Peyer's patch (tissue), 4 donors: ENCODE data around the gene GLS2. TPM values are rescaled to one million over a fixed set of nuclear protein-coding genes. Genes with fewer than 3 reads are reported as not detected.

Experiments
- DNase-seq, 3 donors: peaks; one replicate each; pipeline ENCODE4 v3.0.0-alpha.2; 2017 to 2019
- H3K27ac ChIP-seq, 4 donors: fragments of 200-600 bp; sonication (generic); one replicate each; pipeline ENCODE4 v1.5.1; 2016 to 2019
- H3K27me3 ChIP-seq, 2 donors: fragments of 200-600 bp; sonication (generic); one replicate each; pipeline ENCODE4 v1.5.1; 2019
- H3K36me3 ChIP-seq, 3 donors: fragments of 200-600 bp; sonication (generic); one replicate each; pipeline ENCODE4 v1.5.1; 2016 to 2019
- H3K4me1 ChIP-seq, 4 donors: fragments of 200-600 bp; sonication (generic); one replicate each; pipeline ENCODE4 v1.5.1; 2016 to 2019
- H3K4me3 ChIP-seq, 4 donors: fragments of 200-600 bp; sonication (generic); 1 replicate in 3 of 4; 2 replicates in 1 of 4; pipeline ENCODE4 v1.5.1; 2016 to 2019; ENCODE audit warnings: mild to moderate bottlenecking in 1 of 4
- H3K9me3 ChIP-seq, 4 donors: fragments of 200-600 bp; sonication (generic); one replicate each; pipeline ENCODE4 v1.5.1; 2016 to 2019; ENCODE audit warnings: mild to moderate bottlenecking in 1 of 4
- POLR2A ChIP-seq, 2 donors: fragments of 450-650 bp; IDR thresholded peaks; one replicate each; pipeline ENCODE4 v1.5.1; 2017; ENCODE audit warnings: antibody characterized with exemption in 2 of 2, mild to moderate bottlenecking in 2 of 2, moderate library complexity in 2 of 2
- total RNA-seq, 4 donors: library from RNA; depleted of rRNA; stranded (reverse); fragments of >200 nt; gene quantifications; one replicate each; pipeline ENCODE4 v1.1.0, GENCODE V29; 2016
- TF ChIP-seq, protein P1 (sequence below), 6 experiments: fragments of 450-650 bp in 4 of 6; fragments of 200-600 bp in 2 of 6; sonication (generic) in 1 of 6; IDR thresholded peaks; one replicate each; pipeline ENCODE4 v1.5.1; 2017 to 2019; ENCODE audit warnings: antibody characterized with exemption in 6 of 6, mild to moderate bottlenecking in 3 of 6, moderate library complexity in 1 of 6

GLS2 gene
- total RNA-seq, 4 donors from 2014 or later: 1.5 to 6.6 (median 2.6) TPM

DNA sequence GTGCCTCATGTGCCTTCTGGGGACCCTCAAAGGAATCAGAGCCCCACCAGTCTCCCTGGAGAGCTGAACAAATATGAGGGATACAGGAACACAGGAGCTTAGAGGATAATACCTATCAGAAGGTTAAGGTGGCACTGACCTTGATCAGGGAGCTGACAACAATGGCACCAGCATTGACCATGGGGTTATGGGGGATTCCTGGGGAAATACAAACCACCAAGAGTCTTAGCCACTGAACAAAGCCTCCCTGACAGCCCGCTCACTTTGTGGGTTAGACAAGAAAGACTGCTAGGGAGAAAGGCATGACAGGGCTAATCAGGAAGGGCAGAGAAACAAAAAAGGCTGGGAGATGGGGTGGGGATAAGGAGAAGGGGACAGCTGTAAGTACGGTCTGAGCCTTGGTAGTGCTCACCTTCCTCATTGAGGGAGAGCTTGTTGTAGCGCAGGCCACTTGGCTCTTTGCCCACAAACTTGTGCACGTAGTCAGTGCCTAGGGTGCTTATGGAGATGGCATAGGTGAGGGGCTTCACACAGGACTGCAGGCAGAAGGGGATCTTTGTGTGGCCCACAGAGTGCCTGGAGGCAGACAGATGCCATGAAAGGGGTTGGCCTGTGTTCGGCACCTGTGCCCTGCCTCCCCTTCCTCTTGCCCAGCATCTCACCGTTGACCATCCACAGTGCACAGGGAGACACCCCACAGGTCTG is 10.3 kb downstream of the GLS2 start:
- Histone ChIP-seq H3K9me3 (no peaks in the 10 kb centered on the region), H3K27ac (no peak overlapping the region), H3K4me3 (no peak overlapping the region), H3K27me3 (no peaks in the 10 kb centered on the region), H3K36me3 (no peaks in the 10 kb centered on the region), H3K4me1 (no peaks in the 10 kb centered on the region)
- no peak for TF ChIP-seq POLR2A (IDR thresholded peaks at IDR 0.05)
- TF ChIP-seq, protein P1, sequence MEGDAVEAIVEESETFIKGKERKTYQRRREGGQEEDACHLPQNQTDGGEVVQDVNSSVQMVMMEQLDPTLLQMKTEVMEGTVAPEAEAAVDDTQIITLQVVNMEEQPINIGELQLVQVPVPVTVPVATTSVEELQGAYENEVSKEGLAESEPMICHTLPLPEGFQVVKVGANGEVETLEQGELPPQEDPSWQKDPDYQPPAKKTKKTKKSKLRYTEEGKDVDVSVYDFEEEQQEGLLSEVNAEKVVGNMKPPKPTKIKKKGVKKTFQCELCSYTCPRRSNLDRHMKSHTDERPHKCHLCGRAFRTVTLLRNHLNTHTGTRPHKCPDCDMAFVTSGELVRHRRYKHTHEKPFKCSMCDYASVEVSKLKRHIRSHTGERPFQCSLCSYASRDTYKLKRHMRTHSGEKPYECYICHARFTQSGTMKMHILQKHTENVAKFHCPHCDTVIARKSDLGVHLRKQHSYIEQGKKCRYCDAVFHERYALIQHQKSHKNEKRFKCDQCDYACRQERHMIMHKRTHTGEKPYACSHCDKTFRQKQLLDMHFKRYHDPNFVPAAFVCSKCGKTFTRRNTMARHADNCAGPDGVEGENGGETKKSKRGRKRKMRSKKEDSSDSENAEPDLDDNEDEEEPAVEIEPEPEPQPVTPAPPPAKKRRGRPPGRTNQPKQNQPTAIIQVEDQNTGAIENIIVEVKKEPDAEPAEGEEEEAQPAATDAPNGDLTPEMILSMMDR (IDR thresholded peaks at IDR 0.05): no peak
- no peak for DNase-seq

DNA sequence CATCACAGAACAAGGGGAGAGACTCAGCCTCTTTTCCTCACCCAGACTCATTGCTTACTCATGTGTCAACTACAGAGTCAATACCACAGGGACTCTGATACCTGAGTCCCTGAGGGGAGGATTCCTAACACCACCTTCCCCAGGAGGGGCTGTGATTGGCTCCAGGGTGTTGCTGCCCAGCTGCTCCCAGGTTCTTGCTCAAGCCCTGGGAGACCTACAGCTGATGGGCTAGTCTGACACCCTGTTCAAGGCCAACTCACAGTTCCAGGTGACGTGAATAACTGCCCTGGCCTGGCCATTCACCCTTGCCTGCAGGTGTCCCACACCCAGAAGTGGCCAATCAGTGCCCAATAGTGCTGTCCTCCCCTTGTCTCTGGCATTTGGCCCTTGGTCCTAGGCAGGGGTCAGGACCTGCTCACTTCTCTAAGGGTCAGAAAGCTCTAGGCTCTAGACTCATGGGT is 11.0 kb downstream of the GLS2 start:
- Histone ChIP-seq H3K9me3 (no peaks in the 10 kb centered on the region), H3K27ac (no peak overlapping the region), H3K4me1 (no peaks in the 10 kb centered on the region), H3K4me3 (no peak overlapping the region), H3K36me3 (no peaks in the 10 kb centered on the region), H3K27me3 (no peaks in the 10 kb centered on the region)
- DNase-seq: no peak
- TF ChIP-seq, protein P1 (IDR thresholded peaks at IDR 0.05): no peak
- no peak for TF ChIP-seq POLR2A (IDR thresholded peaks at IDR 0.05)

DNA sequence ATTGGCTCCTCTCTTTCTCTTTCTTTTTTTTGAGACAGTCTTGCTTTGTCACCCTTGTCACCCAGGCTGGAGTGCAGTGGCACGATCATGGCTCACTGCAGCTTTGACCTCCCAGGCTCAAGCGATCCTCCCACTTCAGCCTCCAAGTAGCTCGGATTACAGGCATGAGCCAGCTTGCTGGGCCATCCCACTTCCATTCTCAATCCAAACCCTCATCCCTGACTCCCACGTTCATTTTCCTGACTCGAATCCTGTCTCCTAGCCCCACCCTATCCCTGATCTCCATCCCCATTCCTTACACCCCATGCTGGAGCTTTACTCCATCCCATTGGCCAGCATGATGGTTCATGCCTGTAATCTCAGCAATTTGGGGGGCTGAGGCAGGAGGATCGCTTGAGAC is 11.8 kb downstream of the GLS2 start:
- Histone ChIP-seq H3K36me3 (no peaks in the 10 kb centered on the region), H3K4me1 (no peaks in the 10 kb centered on the region), H3K9me3 (no peaks in the 10 kb centered on the region), H3K27ac (no peak overlapping the region), H3K4me3 (no peak overlapping the region), H3K27me3 (no peaks in the 10 kb centered on the region)
- TF ChIP-seq POLR2A (IDR thresholded peaks at IDR 0.05): no peak
- TF ChIP-seq, protein P1 (IDR thresholded peaks at IDR 0.05): no peak
- DNase-seq: no peak

DNA sequence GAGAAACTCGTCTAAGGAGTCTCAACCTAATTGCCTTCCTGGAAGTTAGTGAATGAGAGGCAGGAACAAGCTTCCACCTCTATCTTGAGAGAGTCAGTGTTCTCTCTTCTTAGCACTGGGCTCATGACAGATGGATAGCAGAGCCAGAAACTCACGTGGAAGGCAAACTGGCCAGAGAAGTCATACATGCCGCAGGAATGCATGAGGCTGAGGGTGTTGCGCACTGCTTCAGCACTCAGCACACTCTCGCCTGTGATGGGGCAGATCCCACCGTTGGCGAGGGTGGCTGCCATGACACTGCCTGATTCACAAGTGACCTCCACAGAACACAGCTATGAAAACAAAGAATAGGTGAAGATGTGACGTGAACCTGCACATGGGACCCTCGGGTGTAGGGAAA is 13.6 kb downstream of the GLS2 start:
- Histone ChIP-seq H3K36me3 (no peaks in the 10 kb centered on the region), H3K27ac (no peak overlapping the region), H3K4me3 (no peak overlapping the region), H3K9me3 (no peaks in the 10 kb centered on the region), H3K27me3 (no peaks in the 10 kb centered on the region), H3K4me1 (peaks cover 0 to 8% (median 0%) of the 10 kb centered on the region in 4 donors)
- DNase-seq: no peak
- TF ChIP-seq, protein P1 (IDR thresholded peaks at IDR 0.05): no peak
- no peak for TF ChIP-seq POLR2A (IDR thresholded peaks at IDR 0.05)

DNA sequence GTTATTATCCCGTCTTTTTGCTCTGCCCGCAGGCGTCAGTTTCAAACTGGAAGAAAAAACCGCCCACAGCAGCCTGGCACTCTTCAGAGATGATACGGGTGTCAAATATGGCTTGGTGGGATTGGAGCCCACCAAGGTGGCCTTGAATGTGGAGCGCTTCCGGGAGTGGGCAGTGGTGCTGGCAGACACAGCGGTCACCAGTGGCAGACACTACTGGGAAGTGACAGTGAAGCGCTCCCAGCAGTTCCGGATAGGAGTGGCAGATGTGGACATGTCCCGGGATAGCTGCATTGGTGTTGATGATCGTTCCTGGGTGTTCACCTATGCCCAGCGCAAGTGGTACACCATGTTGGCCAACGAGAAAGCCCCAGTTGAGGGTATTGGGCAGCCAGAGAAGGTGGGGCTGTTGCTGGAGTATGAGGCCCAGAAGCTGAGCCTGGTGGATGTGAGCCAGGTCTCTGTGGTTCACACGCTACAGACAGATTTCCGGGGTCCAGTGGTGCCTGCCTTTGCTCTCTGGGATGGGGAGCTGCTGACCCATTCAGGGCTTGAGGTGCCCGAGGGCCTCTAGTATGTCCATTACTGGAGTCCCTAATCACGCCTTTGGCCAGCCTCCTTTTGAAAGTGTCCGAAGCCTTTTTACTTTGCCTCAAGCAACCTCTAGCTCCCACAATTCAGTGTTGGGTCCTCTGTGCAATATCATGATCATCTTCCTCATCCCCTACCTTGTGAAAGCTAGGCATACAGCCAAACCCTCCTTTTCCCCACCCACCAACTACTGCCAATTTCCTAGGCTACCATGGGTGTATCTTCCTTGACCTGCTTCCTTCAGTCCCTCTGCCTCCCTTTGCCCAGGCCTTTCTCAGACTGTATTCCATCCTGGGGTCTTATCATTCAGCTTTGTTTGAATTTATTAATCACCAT is 18.7 kb downstream of the GLS2 start:
- TF ChIP-seq POLR2A (IDR thresholded peaks at IDR 0.05): no peak
- TF ChIP-seq, protein P1 (IDR thresholded peaks at IDR 0.05): no peak
- Histone ChIP-seq H3K27me3 (no peaks in the 10 kb centered on the region), H3K4me1 (peaks cover 0 to 19% (median 3%) of the 10 kb centered on the region in 4 donors), H3K9me3 (no peaks in the 10 kb centered on the region), H3K4me3 (peak overlapping the region; percentile 69 to 88 (median 81)), H3K36me3 (no peaks in the 10 kb centered on the region), H3K27ac (peak overlapping the region; percentile 80 to 94 (median 86))
- peak in 2 of 3 donors; percentile 53 to 56 for DNase-seq
